ENCODE results near the gene MATCAP1.

Gene MATCAP1

DNA sequence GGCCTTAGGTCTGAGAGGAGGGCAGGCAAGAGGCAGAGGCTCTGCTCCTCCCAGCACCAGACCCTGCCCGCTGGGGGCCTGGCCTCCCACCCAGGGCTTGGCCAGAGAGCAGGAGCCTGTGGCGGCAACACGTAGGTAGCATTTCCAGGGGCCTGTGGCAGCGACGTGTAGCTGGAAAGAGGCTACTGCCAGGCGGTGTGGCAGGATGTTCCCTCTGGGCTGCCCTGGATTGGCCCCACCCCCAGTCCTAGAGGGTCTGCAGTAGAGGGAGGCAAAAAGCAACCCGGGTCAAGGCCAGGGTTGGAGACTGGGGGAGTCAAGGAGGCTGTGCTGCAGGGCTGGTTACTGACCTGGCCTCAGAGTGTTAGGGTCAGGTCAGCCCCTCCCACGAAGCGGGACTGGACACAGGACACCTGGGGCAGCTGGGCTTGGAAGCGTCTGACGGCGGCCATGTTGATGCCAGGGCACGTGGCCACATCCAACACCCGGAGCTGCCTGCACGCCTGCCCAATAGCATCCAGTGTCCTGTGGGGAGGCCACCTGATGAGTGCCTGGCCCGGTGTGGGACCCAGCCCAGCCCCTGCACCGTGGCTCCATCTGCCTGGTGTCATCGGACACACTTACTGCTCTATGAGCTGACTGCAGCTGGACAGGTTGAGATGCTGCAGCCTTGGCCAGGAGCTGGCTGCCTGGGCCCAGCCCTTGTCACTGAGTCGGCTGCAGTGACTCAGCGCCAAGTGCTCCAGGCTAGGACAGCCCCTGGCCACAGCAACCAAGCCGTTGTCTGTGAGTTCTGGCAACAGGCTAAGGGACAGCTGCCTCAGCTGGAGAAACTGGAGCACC is 23.7 kb upstream of the MATCAP1 start:
- no peak for DNase-seq (ENCODE audit: low spot score)

DNA sequence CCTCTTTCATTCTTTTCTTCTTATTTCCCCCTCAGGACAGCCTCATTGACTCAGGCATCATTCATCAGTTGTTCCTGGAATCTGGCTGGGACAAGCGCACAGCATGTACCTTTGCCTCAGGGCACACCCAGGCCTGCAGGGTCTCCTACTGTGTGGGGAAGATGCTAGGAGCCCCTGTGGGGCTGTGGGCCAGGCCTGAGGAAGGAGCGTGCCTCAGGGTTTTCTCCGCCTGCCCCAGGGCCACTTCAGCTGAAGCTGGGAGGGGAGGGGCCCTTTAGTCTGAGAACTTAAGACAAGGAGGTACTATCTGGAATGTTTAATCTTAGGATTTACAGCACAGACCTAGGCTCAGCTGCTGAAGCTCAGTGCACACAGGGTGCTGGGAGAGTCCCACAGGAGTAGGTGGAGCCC is 23.1 kb upstream of the MATCAP1 start:
- DNase-seq (ENCODE audit: low spot score) = no peak

DNA sequence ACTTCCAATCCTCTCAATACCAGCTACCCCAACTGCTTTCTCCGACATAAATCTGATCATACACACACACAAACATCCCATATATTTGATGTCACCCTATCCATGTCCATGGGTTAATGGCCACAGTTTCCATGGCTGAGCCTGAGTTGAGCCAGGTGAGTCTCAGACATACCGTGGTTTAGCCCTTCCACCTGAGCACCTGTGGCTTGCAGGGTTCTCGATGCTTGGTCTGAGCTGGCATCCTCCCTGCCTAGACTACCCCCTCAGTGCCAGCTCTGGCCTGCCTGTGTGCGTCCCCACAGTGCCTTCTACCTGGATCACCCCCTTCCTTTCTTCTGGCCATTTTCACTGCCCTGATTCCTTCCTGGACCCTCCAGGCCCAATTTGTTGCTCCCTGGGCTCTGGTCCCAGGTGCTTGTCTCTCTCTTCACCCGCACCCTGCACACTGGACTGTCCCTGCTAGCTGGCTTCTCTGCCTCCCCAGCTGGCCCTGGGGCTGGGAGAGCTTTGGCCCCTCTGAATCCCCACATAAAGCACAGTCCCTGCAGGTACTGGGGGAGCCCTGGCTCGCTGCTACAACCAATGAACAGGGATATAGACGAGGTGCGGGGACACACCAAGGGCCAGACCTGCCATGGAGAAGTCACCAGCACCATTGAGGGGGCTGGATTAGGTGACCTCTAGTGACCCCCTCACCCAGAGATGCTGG is 22.5 kb upstream of the MATCAP1 start:
- DNase-seq (ENCODE audit: low spot score) = no peak

DNA sequence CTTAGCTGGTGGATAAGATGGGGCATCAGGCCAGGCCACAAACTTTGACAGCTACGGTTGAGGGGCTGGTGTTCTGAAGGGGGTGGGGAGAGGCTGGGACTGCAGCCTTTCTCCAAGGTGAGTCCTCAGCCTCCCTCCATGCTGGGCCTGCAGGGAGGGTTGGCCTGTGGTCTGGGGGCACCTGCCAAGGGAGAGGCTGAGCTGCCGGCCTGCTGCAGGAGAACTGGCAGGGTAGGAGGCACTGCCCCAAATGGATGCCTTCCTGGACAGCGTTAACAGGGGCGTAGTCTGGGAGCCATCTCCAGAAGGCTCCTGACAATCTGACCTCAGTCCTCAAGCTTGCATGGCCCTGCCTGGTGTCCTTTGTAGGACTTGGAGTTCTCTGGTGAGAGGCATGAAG is 20.3 kb upstream of the MATCAP1 start:
- no peak for DNase-seq (ENCODE audit: low spot score)

DNA sequence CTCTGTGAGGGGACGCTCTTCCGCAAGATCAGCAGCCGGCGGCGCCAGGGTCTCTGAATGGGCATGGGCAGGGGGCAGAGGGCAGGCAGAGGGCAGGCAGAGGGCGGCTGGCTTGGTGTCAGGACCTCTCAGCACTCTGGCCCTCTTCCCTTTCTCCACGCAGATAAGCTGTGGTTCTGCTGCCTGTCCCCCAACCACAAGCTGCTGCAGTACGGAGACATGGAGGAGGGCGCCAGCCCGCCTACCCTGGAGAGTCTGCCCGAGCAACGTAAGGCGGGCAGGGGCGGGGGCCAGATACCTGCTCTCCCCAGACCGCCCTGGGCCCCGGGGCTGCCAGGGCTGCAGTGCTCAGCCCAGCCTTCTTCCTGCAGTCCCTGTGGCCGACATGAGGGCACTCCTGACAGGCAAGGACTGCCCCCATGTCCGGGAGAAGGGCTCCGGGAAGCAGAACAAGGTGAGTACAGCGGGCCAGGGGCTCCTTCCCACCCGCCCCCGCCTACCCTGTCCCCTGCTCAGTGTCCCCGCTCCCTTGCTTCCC is 19.3 kb upstream of the MATCAP1 start:
- DNase-seq (ENCODE audit: low spot score) = no peak

DNA sequence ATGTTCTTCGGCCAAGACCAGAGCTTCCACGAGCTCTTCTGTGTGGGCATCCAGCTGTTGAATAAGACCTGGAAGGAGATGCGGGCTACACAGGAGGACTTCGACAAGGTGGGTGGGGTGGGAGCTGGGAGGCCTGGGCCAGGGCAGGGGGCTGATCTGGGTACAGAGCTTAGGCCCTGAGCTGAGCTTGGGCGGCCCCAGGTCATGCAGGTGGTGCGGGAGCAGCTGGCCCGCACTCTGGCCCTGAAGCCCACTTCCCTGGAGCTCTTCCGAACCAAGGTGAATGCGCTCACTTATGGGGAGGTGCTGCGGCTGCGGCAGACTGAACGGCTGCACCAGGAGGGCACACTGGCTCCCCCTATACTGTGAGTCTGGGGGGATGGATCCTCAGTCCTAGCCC is 18.7 kb upstream of the MATCAP1 start:
- no peak for DNase-seq (ENCODE audit: low spot score)

DNA sequence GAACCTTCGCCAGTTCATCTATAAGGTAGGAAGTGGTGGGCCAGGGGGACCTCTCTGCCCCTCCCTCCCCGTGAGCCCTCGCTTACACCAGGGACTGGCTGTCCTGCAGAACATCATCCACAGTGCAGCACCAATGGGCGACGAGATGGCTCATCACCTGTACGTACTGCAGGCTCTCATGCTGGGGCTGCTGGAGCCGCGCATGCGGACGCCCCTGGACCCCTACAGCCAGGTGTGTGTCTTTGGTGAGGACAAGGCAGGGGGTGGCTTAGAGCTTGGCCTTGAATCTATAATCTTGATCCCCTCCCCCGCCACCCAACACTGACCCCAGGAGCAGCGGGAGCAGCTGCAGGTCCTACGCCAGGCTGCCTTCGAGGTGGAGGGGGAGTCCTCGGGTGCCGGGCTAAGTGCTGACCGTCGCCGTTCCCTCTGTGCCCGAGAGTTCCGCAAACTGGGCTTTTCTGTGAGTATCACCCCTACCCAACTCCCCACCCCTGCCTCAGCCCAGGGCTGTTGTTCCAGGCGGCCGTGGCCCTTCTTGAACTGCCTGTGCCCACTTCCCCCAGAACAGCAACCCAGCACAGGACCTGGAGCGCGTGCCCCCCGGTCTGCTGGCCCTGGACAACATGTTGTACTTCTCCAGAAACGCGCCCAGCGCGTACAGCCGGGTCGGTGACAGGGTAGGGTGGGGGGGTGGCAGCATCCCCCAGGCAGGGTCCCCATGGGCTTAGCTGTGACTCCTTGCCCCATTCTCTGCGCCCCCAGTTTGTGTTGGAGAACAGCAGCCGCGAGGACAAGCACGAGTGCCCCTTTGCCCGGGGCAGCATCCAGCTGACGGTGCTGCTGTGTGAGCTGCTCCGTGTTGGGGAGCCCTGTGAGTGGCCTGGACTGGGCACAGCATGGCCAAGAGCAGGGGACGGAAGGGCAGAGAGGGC is 17.9 kb upstream of the MATCAP1 start:
- DNase-seq (ENCODE audit: low spot score) = no peak

DNA sequence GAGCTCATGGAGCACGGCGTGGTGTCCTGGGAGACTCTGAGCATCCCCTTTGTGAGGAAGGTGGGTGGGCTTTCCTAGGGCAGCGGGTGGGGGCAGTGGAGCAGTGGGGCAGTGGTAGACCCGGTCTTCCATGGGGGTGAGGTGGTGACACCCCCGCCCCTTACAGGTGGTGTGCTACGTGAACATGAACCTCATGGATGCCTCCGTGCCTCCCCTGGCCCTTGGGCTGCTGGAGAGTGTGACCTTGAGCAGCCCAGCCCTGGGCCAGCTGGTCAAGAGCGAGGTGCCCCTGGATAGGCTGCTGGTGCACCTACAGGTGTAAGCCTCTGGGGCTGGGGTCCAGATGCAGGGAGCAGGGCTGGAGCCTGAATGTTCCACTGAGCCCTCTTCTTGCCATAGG is 16.7 kb upstream of the MATCAP1 start:
- DNase-seq (ENCODE audit: low spot score) = no peak

DNA sequence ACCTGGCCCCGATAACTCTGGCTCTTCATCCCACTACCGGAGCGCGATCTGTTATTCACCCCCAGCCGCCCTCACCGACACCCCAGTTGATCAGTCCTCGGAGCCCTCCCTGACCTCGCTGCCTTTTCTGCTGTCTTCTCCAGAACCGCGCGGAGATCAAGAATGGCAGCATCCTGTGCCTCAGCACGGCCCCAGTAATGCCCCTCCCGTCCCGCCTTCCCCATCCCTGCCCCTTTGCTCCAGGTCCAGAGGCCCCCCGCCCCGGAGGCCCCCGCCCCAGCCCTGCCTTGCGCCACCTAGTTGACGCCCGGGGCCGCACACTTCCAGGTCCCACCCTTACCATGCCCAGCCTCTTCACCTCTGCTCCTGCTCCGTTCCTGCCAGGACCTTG is 16.0 kb upstream of the MATCAP1 start:
- DNase-seq (ENCODE audit: low spot score) = no peak

DNA sequence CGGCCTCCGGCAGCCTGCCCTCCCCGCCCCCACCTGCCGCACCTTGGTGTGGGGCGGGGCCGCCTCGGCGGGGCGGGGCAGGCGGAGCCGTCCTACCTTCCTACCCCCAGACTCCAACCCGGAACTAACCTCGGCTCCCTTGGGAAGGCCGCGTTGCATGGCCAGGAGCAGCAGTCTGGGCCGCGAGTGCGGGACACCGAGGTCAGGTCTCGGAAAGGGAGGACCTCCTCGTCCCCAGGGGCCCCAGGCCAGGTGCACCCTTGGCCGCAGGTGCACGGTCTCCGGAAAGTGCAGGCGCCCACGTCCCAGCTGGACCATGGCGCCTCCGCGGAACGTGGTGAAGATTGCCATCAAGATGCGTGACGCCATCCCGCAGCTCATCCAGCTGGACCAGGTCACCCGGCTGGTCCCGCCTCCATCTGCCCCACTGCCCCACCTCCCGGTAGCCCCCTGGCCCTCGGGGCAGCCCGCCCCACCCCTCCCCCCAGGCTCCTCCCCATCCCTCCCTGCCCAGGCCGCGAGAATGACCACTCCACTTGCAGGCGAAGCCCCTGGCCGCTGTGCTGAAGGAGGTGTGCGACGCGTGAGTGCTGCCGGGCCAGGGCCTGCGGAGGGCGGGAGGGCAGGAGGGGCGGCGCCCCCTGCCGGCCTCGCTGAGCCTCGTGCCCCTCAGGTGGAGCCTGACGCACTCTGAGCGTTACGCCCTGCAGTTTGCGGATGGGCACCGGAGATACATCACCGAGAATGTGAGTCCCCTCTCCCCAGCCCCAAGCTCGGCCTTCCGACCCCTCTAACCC is 15.4 kb upstream of the MATCAP1 start, which contains the start of gene ELMO3:
ELMO3 (plus strand) TSS at position 121 of the 797 bp plus-strand sequence; CDS start at position 317, 196 bp downstream.
- no peak for DNase-seq (ENCODE audit: low spot score)

DNA sequence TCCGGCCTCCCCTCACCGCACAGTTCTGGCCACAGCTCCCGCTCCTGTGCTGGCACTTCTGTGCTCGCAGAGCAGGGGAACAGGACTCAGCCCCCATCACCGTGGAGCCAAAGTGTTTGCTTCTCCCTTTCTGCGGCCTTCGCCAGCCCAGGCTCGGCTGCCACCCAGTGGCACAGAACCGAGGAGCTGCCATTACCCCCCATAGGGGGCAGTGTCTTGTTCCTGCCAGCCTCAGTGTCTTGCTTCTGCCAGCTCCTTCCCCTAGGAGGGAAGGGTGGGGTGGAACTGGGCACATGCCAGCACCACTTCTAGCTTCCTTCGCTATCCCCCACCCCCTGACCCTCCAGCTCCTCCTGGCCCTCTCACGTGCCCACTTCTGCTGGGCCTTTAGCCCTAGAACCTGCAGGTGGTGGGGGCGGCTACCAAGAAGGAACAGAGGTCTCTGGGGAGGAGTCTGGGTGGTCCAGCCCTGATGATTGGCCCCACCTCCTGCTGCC is 14.5 kb upstream of the MATCAP1 start:
- DNase-seq (ENCODE audit: low spot score) = peak; percentile 44

DNA sequence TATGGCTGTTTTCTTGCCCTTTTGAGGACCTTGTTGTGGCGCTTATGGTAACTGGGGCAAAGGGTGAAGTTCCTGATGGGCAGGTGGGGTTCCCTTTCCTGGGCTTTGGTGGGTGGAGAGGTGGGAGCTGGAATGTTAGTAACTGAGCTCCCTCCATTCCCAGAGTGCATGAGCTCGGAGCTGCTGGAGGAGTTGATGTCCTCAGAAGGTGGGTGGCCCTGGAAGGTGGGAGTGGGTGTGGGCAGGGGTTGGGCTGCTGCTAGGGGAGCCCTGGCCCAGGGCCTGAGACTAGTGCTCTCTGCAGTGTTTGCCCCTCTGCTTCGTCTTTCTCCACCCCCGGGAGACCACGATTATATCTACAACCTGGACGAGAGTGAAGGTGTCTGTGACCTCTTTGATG is 13.9 kb upstream of the MATCAP1 start:
- DNase-seq (ENCODE audit: low spot score) = no peak

DNA sequence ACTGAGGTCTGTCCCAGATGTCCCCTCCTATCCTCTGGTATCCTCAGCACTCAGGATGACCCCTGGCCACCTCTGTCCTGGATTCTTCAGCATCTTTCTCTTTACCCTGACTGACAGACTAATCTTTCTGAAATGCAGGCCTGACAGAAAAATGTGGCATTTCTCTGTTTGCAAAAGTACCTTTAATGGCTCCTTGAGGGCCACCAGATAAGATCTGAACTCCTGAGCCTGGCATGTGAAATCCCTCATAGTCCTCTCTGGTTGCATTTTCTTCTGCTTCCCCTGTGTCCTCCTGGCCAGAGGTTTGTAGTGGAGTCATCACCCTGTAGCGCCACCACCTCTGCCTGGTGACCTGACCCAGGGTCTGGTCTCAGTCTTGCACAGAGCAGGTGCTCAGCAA is 13.1 kb upstream of the MATCAP1 start:
- DNase-seq (ENCODE audit: low spot score) = no peak

DNA sequence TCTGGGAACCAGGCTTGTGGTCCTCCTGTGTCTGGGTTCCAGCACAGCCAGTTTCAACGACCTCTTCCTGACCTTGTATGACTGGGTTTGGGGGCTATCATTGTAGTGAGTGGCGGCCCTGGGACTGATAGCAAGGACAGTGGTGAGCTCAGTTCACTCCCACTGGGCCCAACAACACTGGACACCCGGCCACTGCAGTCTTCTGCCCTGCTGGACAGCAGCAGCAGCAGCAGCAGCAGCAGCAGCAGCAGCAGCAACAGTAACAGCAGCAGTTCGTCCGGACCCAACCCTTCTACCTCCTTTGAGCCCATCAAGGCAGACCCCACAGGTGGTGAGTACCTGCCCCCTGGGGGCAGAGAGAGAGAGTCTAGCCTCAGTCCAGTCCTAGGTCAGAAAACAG is 11.9 kb upstream of the MATCAP1 start:
- DNase-seq (ENCODE audit: low spot score) = no peak

DNA sequence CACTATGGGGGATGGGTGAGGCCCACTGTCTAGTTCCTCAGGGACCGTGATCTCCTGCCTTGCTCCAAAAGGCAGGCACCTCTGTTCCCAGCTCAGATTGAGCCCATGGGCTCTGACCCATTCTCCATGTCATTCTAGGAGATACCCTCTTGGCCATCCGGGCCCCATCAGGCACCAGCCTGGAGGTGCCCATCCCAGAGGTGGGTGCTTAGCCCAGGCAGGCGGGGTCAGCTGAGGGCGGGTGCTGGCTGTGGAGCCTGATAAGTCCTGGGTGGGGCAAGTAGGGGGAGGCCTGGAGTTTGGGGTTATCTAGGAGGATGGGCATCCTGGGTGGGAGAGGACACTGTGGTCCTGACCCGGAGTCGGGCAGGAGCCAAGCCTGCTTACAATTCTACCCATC is 10.5 kb upstream of the MATCAP1 start:
- DNase-seq (ENCODE audit: low spot score) = no peak

DNA sequence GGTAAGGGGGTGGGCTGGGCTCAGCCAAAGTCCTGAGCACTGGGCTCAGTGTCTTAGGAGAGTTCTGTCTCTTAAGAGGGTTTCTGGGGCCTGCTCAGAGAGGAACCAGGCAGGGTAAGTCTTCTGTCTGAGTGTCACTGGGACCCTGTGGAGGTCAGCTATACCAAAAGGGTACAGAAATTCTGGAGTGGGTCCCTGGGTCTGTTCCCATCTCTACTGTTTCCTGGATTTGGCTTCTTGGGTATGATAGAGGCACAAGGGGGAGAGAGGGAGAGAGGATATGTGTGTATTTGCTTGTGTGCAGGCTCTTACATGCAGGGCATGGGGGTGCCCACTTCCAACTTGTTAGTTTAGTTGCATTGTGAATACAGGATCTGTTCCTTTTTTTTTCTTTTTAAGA is 9.8 kb upstream of the MATCAP1 start:
- no peak for DNase-seq (ENCODE audit: low spot score)

DNA sequence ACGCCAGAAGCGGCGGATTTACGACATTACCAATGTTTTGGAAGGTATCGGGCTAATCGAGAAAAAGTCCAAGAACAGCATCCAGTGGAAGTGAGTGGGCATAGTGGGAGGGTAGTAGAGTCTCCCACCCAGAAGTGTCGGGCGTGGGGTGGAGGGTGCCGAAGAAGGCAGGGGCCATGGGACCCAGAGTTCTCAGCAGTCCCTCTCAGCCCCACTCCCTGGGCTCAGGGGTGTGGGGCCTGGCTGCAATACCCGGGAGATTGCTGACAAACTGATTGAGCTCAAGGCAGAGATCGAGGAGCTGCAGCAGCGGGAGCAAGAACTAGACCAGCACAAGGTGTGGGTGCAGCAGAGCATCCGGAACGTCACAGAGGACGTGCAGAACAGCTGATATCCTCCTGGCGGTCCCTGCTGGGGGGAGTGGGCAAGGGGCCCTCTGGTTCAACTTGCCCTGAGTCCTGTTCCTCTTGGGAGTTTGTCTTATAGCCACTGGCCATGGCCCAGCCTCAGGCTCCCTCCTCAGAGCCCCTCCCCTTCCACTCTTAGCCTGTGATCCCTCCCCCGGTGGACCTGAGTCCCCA is 9.1 kb upstream of the MATCAP1 start:
- no peak for DNase-seq (ENCODE audit: low spot score)

DNA sequence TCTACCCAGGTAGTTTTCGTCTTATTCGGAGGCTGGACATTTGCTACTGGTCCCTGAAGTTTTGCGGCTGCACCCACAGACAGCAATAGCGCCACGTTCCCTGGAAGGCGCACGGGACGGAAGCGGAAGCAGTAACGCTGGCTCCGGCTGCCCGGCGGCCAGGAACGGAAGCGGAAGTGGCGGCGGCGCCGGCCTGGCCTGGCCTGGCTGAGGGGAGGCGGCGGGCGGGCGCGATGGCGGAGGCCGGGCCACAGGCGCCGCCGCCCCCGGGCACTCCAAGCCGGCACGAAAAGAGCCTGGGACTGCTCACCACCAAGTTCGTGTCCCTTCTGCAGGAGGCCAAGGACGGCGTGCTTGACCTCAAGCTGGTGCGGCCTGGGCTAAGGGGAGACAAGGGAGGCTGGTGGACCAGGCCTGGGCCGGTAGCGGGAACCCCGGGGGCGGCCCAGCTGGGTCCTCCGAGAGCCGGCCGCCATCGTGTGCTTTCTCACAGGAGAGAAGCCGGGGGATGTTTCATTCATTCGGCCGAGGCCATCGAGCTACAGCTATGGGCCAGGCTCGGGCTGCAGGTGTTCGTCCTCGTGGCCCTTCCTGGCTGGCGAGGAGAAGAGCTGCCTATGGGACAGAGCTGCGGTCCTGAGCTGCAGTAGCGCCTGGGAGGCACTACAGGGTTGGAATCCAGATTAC is 8.4 kb upstream of the MATCAP1 start, which contains the start of gene E2F4:
E2F4 (plus strand) TSS at position 161 of the 687 bp plus-strand sequence; CDS start at position 234, 73 bp downstream.
- DNase-seq (ENCODE audit: low spot score) = peak; percentile 85

DNA sequence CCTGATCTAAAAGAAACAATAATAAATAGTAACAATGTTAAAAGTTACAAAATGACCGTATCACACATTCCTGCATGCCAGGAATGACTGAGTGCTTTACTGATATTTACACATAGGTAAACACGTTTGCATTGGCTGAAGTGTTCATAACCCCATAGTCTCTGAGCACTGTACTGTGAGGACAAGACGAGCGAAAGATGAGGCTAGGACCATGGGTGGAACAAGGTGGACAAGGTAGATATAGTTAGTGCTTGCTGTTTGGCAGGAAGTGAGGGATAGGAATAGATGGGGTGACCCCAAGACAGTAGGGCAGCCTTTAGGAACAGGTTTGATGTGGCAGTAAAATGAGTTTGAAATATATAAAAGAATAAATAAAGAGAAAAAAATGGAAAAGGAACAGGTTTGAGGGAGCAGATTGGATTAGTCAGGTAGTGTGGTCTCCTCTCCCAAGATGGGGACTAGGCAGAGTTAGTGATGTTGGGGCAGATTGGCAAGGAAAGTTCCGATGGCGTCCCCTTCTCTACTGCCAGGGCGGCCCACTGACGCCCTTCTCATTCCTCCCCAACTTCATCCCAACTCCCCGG is 7.7 kb upstream of the MATCAP1 start:
- peak; percentile 25 for DNase-seq (ENCODE audit: low spot score)

Data from pons (tissue), 1 donor.